Measurements from ENCODE around the gene SLC38A3.

DNA sequence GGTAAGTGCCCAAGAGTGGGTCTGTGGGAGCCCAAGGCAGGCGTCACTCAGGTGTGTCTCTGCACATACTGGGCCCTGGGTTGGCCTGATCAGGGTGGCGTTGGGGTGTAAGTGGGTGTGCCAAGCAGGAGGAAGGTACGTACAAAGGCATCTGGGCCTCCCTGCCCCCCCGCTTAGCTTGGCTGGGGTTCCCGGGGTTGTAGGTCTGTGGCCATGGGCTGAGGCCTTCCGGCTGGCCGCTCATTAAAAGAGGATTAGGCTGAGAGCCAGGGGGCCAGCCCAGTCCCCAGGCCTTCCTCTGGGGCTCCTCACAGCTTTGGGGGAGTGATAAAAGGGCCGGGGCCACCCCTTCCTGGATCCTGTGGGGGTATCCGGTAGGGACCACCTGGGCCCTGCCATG is 36.7 kb upstream of the SLC38A3 start:
- TF ChIP-seq NR3C1 (CRISPR knock-in tag; IDR thresholded peaks at IDR 0.05) (no peak), EP400 (IDR thresholded peaks at IDR 0.05) (no peak), PHB (CRISPR knock-in tag; IDR thresholded peaks at IDR 0.05) (no peak), MCM7 (IDR thresholded peaks at IDR 0.05) (no peak), ZNF354B (CRISPR knock-in tag; IDR thresholded peaks at IDR 0.05) (no peak), ZNF174 (CRISPR knock-in tag; IDR thresholded peaks at IDR 0.05) (no peak)
- TF ChIP-seq, protein P1, sequence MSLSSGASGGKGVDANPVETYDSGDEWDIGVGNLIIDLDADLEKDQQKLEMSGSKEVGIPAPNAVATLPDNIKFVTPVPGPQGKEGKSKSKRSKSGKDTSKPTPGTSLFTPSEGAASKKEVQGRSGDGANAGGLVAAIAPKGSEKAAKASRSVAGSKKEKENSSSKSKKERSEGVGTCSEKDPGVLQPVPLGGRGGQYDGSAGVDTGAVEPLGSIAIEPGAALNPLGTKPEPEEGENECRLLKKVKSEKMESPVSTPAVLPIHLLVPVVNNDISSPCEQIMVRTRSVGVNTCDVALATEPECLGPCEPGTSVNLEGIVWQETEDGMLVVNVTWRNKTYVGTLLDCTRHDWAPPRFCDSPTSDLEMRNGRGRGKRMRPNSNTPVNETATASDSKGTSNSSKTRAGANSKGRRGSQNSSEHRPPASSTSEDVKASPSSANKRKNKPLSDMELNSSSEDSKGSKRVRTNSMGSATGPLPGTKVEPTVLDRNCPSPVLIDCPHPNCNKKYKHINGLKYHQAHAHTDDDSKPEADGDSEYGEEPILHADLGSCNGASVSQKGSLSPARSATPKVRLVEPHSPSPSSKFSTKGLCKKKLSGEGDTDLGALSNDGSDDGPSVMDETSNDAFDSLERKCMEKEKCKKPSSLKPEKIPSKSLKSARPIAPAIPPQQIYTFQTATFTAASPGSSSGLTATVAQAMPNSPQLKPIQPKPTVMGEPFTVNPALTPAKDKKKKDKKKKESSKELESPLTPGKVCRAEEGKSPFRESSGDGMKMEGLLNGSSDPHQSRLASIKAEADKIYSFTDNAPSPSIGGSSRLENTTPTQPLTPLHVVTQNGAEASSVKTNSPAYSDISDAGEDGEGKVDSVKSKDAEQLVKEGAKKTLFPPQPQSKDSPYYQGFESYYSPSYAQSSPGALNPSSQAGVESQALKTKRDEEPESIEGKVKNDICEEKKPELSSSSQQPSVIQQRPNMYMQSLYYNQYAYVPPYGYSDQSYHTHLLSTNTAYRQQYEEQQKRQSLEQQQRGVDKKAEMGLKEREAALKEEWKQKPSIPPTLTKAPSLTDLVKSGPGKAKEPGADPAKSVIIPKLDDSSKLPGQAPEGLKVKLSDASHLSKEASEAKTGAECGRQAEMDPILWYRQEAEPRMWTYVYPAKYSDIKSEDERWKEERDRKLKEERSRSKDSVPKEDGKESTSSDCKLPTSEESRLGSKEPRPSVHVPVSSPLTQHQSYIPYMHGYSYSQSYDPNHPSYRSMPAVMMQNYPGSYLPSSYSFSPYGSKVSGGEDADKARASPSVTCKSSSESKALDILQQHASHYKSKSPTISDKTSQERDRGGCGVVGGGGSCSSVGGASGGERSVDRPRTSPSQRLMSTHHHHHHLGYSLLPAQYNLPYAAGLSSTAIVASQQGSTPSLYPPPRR (CRISPR knock-in tag; IDR thresholded peaks at IDR 0.05; ENCODE audit: borderline replicate concordance): no peak
- TF ChIP-seq, protein P2, sequence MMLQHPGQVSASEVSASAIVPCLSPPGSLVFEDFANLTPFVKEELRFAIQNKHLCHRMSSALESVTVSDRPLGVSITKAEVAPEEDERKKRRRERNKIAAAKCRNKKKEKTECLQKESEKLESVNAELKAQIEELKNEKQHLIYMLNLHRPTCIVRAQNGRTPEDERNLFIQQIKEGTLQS (IDR thresholded peaks at IDR 0.05): no peak
- TF ChIP-seq, protein P2 (CRISPR knock-in tag; conservative IDR thresholded peaks at IDR 0.05): no peak

All from K562 (cell line).